ENCODE data around the gene GPR84.

DNA sequence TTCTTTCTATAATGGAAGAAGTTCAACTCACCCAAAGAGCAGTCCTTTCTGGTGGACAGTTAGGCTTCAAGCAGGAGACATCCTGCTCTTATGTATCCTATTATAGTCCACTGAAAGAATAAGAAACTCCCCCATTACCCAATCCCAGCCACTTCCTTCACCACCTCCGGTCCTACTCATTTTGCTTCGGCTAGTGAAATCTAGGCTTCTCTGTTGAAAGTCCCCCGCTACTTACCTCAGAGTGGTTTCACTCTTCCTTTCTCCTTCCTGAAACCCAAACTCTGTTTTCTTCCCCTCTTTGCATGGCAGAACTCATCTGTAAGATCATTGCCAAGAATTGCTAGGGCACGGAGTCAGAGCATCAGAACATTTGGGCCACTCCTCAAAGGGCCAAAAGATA, at the start of gene GPR84:
- TF ChIP-seq, protein P1, sequence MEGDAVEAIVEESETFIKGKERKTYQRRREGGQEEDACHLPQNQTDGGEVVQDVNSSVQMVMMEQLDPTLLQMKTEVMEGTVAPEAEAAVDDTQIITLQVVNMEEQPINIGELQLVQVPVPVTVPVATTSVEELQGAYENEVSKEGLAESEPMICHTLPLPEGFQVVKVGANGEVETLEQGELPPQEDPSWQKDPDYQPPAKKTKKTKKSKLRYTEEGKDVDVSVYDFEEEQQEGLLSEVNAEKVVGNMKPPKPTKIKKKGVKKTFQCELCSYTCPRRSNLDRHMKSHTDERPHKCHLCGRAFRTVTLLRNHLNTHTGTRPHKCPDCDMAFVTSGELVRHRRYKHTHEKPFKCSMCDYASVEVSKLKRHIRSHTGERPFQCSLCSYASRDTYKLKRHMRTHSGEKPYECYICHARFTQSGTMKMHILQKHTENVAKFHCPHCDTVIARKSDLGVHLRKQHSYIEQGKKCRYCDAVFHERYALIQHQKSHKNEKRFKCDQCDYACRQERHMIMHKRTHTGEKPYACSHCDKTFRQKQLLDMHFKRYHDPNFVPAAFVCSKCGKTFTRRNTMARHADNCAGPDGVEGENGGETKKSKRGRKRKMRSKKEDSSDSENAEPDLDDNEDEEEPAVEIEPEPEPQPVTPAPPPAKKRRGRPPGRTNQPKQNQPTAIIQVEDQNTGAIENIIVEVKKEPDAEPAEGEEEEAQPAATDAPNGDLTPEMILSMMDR (IDR thresholded peaks at IDR 0.05): no peak
- no peak for TF ChIP-seq POLR2A (IDR thresholded peaks at IDR 0.05)
